Tongue (tissue), 3 donors: ENCODE results near the gene TMEM185B. TPM values are rescaled to one million over a fixed set of nuclear protein-coding genes. Genes with fewer than 3 reads are reported as not detected.
"Not testable (repeated sequence)": the region's sequence is repeated elsewhere in the genome, so short reads cannot be mapped to it uniquely, and the experiment has no call there.

Source experiments
- DNase-seq: peaks from one replicate; pipeline ENCODE4 v3.0.0-alpha.2; 2015
- small RNA-seq: library from RNA; depleted of rRNA; stranded (forward); fragments of <200 nt; gene quantifications from one replicate; pipeline ENCODE3, GENCODE V24; 2014; ENCODE audit warnings: low replicate concordance
- total RNA-seq: library from RNA; depleted of rRNA; stranded (reverse); fragments of >200 nt; gene quantifications from one replicate; pipeline ENCODE4 v1.2.3, GENCODE V29; 2014

The TMEM185B gene
- total RNA-seq, 1 donor from 2014 or later = 19.5 TPM

DNA sequence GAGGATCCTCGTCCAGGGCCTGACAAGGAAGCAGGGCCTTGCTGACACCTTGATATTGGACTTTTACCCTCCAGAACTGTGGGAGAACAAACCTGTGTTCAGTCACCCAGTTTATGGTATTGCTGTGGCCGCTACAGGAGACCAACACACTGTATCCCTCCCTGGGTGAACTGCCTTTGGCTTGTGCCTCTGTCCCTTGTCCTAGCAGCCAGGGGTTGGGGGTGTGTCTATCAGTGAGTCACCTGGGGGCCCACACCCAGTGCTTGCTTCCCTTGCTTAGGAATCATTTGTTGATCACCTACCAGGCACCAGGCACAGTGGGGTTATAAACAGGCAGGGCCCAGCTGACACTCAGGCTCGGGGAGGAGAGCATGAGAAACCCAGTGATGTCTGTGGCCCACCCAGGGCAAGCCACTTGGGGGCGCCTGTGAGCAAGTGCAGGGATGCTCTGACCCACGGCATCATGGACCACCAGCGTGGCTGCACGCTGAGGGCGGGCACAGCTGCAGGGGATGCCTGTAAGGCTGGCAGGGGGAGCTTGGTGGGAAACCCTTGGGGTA lies 17.1 kb downstream of the TMEM185B start:
- DNase-seq = no peak

DNA sequence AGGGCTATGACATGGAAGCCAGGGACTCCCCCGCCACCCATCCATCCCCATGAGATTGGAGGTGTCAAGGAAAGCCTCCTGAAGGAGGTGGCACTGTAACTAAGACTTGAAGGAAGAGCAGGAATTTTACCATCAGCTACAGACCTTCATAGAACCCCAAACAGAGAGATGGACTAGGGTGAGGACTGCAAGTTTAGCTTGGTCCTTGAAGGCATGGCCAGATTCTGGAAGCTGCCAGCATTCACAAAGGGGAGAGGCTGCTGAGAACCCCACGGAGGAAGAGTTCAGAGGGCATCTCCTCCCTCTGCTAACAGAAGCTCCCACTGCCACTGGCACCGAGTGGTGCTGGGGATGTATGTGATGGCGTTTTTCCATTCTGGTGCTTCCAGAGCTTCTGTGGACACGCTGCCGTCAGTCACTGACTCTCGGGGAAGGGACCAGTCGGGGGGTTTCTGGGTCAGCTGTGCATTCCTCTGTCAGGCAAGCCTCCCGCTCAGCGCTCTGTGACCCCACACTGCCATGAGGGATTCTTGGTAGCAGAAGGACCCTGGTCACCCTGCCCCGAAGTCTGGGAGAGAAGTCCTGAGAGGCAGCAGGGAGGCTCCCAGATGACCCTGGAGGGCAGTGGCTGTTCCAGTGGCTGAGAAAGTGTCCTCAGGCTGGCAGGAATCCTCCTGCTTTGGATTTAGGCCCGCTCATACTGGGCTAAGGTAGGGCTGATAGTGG lies 18.1 kb downstream of the TMEM185B start:
- no peak for DNase-seq

DNA sequence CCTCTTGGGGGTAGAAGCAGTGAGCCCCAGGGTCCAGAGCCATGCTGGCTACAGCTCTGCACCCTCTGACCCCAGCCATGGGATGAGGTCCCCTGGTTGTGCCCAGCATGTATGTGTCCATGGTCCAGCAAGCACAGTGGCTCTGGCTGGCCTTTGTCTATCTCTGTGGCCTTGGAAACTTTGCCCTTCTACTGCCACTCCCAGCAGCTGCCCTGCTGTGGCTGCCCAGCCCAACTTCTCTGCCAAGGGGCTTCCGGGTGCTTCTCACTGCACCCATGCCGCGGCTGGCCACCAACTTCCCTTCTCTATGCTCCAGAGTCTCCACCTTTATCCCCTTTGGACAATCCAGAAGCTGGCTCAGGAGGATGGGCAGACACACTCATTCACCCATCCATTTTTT lies 18.8 kb downstream of the TMEM185B start:
- DNase-seq = no peak

DNA sequence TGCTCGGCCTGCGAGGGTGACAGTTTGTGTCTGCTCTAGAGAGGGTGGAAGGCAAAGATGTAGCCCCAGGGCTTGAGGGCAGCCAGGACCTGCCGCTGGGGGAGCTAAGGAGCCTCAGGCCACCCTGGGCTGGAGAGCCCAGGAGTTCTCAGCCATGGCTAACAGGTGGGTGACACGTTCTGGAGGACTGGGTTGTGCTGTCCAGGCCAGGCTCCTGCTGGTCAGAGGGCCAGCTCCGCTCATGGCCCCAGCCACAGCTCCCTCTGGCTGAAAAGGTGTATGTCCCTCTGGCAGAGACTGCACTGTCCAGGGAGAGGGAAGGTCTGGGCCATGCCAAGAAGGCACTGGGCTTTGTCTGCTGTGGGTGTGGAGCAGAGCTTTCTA lies 19.2 kb downstream of the TMEM185B start:
- no peak for DNase-seq

DNA sequence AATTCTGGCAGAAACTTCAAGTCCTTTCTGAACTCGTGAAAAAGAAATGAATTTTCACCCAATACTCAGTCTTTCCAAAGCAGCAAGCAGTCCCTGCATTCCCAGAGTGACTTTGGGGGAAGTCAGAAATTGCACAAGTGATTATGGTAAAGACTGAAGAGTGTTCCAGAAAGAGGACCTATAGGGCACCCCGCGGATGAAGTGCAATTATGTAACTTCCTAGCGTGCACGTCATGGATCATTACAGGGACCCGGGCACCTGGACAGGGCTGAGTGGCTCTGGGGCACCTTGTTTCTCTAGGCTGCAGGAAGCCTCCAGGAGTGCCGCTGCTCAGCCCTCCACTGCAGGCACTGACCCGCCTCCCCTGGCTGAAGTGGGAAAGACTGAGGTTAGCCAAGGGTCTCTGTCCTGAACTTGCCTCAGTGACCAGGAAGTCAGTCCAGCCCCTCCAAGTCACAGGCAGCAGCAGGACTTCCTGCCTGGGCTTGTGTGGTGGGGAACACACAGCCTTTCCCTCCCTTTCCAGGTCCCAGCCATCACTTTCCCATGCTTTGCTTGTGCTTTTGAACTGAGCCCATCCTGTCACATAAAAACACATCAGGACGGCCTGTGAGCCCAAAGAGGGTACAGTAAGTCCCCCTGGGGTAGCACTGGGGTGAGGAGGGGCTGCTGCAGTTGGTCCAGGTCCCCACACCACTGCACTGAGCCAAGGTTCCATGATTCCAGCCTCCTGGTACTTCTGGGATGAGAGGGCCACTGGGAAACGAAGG lies 19.8 kb downstream of the TMEM185B start:
- DNase-seq = peak; percentile 9

DNA sequence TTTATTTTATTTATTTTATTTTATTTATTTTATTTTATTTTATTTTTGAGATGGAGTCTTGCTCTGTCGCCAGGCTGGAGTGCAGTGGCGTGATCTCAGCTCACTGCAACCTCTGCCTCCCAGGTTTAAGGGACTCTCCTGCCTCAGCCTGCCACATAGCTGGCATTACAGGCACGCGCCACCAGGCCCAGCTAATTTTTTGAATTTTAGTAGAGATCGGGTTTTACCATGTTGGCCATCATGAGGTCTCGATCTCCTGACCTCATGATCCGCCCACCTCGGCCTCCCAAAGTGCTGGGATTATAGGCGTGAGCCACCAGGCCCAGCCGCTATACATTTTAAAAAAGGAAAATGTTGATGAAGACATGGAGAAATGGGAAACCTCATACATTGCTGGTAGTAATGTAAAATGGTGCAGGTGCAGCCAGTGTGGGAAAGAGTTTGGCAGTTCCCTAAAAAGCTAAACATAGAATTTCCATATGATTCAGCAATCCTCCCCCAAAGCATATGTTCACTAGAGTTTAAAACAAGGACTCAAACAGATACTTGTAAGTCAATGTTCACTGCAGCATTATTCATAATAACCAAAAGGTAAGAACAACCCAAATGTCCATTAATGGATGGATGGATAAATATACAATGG lies 23.3 kb downstream of the TMEM185B start:
- DNase-seq = not testable (repeated sequence)

DNA sequence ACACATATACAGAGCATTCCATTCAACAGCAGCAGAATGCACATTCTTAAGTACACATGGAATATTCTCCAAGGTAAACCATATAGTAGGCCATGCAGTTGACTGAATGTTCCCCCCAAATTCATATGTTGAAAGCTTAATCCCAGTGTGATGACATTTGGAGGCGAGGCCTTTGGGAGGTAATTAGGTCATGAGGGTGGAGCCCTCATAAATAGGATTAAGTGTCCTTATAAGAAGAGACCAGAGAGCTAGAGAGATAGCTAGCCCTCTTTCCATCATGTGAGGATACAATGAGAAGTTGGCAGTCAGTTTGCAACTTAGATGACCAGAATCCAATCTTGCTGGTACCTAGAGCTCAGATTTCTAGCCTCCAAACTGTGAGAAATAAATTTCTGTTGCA lies 27.6 kb downstream of the TMEM185B start:
- no peak for DNase-seq

DNA sequence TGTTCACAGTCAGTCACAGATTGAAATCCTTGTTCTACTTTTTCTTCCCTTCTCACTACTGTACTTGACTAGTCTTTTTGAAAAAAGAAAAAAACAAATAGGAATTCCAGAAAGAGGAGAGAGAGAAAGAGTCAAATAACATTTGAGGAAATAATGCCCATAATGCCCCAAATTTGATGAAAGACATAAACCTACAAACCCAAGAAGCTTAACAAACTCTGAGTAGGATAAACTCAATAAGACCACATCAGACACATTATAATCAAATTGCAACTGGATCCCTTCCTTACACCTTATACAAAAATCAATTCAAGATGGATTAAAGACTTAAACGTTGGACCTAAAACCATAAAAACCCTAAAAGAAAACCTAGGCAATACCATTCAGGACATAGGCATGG lies 30.9 kb downstream of the TMEM185B start:
- no peak for DNase-seq

DNA sequence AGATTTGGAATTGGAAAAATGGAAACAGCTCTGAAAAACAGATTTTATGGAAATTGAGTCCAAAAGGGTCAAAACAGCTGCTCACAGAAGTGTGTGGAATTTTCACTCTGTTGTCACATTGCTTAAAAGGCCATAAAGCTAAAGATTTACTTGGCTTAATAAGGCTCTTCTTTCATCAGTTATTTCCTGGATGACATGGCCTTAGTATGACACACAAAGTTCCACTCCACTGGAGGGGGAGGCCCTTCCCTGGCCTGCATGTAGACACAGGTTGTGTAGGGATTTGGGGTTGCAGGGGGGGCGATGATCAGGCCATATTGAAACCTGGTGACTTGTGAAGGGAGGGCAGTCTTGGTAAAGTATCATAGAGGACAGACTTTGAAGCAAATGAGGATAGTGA lies 34.0 kb downstream of the TMEM185B start:
- no peak for DNase-seq

DNA sequence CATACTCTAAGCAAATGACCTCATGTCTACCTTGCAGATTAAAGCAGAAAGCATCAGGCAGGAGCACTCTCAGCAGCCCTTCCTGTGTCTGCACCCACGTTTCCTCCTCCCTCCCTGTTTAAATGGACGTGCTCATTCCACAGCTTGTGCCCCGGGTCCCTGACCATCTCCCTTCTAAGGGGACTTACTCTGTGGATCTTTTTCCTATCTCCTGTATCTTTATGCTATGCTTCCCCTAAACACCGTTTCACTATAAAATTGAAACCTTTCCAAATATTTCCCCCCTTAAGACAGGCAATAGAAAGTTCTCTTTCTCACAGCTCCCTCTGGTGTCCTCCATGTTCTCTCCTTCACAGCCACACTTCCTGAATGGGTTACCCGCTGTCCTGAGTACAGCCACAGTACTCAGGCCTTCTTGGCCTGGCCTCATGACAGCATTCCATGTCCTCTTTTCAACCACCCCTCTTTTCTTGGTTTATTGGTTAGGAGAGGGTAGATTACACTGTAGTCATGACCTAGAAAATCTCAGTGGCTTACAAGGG lies 41.1 kb downstream of the TMEM185B start:
- no peak for DNase-seq

DNA sequence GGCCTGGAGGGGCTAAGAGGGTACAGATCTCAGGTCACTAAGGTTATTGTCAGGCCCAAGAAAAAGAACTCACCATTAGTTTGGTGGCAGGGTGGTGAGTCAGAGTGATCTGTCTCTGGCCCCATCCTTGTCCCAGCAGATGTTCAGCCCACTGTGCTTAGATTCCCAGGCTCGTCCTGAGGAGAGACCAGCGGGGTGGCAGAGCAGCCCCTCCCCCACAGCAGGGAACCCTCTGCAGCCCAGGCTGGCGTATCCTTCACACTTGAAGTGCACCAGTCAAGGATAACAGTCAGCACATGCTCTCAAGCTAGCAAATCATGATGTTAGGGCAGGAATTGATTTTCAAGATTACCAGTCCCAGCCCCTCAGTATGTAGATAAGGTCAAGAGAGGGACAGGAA lies 43.1 kb downstream of the TMEM185B start:
- no peak for DNase-seq

DNA sequence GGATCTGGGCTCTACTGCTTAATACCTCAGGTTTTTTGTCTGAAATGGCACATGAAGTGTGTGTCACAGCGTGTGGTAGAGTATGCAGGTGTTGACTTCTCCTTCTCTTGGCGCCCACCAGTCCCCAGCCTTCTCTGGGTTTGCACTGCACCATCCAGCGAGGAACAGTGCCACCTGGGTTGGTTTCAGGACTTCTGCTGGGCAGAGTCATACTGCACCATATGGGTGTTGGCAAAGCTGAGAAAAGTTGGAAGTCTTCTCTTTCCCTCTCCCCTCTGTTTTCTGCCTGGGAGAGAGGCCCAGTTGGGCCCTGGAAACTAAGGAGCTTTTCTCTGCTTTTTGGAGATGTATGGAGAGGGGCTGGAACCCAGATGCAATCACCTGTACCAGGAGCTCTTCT lies 43.8 kb downstream of the TMEM185B start:
- DNase-seq = no peak

DNA sequence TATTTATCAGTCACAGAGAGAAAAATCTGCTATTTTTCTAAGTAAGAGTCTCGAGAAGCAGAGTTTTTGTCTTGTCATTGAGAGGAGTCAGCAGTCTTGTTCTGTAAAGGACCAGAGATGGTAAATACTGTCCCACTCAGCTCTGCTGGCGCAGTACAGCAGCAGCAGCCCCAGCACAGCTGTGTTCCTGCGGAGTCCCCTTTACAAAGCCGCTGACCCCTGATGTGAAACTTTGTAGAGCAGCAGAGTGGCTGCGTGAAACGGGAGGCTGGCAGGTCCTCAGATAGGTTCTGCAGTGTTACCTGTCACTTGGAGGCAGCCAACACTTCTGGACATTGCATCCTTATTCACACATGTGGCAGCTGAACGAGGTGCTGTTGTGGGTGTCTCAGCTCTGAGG lies 45.2 kb downstream of the TMEM185B start:
- no peak for DNase-seq

DNA sequence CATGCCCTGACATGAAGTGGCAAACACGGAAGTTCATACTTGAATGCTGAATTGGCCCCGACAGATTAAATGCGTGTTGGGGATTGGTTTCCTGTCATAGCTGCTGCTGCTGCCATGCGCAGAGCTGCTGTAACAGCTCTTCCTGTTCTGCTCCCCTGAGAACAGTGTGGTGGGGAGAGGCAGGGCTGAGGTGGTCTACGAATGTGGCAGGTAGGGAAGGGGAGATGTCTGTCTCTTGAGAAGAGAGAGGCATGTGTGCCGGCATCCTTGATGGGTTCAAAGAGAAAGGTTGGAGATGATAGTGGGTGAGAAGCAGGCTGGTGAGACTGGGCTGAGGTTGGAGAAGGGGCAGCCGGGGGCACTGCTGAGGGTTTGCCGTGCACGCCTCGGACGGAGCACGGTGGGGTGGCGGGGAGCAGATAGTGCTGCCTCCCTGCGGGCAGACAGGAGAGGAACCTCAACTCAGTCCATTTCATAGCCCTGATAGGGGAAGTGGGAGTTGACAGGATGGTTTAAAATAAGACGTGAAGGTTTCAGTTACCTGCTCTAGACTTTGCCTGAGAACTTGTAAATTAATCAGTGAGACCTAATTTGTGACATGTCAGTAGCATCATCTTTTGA lies 46.1 kb downstream of the TMEM185B start:
- peak; percentile 24 for DNase-seq

DNA sequence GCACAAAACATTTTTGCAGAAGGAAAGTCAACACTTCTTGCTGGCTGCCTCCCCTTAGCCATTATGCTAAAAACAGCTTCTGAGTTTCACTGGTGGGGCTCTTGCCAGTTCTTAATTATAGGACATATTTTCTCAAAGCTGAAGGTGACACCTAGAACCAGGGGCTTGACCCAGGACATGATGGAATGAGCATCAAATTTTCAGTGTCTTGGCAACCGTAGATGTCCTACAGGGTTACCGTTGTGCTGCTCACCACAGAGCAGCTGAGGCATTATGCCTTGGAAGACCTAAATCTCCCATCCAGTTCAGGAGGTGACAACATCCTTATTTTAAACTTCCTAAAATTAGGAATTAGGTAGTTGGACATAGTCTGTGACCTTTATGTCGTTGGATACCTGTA lies 46.7 kb downstream of the TMEM185B start:
- no peak for DNase-seq

DNA sequence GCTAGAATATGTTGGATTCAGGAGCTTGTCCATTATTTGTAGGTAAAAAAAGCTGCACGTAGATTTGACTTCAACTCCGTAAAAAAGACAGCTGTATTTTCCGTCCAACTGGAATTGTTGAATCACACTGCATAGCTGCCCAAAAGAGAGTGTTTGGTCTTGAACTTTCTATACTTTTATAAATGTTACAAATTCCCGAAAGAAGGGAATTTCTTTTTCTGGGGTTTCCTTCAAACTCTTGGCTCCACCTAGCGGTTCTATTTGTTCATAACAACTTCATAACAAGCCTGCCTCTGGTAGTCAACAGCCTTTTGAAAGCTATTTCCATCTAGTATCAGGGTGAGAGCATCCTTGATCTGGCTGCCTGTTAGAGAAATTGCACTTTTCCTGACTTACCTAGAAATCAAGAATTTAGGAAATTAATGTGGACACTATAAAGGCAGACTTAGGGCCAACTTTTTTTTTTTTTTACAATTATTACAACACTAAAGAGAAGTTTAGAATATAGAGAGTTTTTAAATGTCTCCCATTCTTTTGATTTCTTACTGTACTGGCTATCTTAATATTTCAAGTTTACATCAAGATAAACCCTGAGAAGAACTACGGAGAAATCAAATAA lies 48.1 kb downstream of the TMEM185B start:
- peak; percentile 89 for DNase-seq

Small RNAs within 50 kb of the gene (small RNA-seq; reads per million reads assigned to genes)
- gene MTND4LP14 (not detected), gene RF00019 (not detected)

Other genes with a start within 250 kb of the TMEM185B start
- gene EPB41L5, start 210.3 kb downstream of the TMEM185B start, total RNA-seq = 40.3 TPM
- 56.4 TPM for gene RALB, start 29.5 kb upstream of the TMEM185B start, total RNA-seq
- gene INHBB, start 122.7 kb upstream of the TMEM185B start, total RNA-seq = 2.8 TPM